Transverse colon (tissue), 3 donors: Measurements from ENCODE around the gene FAM234A.

ENCODE experiments used
- POLR2A ChIP-seq: fragments of 450-650 bp; IDR thresholded peaks from one replicate; pipeline ENCODE4 v1.6.1; 2016; ENCODE audit warnings: antibody characterized with exemption, mild to moderate bottlenecking, moderate library complexity
- TF ChIP-seq, protein P1 (sequence below), 5 experiments: fragments of 200-600 bp in 3 of 5; fragments of 450-650 bp in 2 of 5; sonication (generic) in 3 of 5; IDR thresholded peaks; 1 replicate in 2 of 5; 2 replicates in 3 of 5; pipeline ENCODE4 v1.5.1; 2016 to 2017; ENCODE audit warnings: antibody characterized with exemption in 5 of 5, inconsistent platforms in 3 of 5, mild to moderate bottlenecking in 2 of 5, moderate library complexity in 1 of 5

DNA sequence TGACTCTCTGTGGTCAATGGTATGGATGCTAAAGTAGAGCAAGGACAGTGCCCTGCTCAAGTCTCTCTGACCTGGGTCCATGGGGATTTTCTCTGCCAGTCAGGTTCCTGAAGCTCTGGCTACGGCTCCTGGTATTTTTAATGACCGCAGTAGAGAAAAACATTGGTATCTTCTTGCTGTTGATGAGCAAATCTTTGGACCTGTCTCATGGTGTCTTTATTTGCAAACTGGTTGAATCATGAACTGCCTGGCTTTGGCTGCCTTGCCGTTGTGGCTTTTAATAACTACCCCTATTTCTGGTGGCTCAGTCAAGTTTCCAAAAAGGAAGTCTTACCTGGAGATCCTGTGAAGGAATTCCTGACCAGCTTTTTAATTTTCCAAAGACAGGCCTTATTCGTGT lies 8.7 kb downstream of the FAM234A start:
- TF ChIP-seq, protein P1, sequence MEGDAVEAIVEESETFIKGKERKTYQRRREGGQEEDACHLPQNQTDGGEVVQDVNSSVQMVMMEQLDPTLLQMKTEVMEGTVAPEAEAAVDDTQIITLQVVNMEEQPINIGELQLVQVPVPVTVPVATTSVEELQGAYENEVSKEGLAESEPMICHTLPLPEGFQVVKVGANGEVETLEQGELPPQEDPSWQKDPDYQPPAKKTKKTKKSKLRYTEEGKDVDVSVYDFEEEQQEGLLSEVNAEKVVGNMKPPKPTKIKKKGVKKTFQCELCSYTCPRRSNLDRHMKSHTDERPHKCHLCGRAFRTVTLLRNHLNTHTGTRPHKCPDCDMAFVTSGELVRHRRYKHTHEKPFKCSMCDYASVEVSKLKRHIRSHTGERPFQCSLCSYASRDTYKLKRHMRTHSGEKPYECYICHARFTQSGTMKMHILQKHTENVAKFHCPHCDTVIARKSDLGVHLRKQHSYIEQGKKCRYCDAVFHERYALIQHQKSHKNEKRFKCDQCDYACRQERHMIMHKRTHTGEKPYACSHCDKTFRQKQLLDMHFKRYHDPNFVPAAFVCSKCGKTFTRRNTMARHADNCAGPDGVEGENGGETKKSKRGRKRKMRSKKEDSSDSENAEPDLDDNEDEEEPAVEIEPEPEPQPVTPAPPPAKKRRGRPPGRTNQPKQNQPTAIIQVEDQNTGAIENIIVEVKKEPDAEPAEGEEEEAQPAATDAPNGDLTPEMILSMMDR (IDR thresholded peaks at IDR 0.05): no peak
- no peak for TF ChIP-seq POLR2A
